ENCODE measurements around the gene OLFML1. TPM values are rescaled to one million over a fixed set of nuclear protein-coding genes. Genes with fewer than 3 reads are reported as not detected.

The OLFML1 gene
- total and polyA plus RNA-seq, 2 donors, result 0.39 to 2.2 TPM

DNA sequence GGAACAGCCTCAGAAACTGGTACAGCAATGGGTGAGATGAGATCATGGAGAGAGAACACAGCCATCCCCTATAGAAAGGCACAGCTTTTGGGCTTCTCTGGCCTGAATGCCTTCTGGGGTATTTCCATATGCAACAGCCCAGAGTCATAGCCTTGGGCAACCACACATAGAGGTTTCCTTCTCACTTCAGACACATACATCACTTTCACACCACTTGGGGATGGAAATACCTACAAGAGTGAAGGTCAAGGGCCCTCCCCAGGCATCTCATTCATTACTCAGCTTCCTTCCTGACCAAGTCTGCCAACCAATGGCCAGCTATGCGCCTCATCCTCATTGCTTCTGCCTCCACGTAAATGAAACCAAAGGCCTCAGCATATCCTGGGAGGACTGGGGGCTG, 17.7 kb upstream of the OLFML1 start:
- no peak overlapping the region for H3K4me3 ChIP-seq (ENCODE audit: low read length in 2 of 2)
- no peak for DNase-seq (ENCODE audit: low read depth in 6 of 9, low spot score in 9 of 9)
- H3K27ac ChIP-seq (ENCODE audit: low read depth in 1 of 2, low read length in 1 of 2), result no peak overlapping the region
- H3K27me3 ChIP-seq (ENCODE audit: control insufficient read depth in 2 of 2, insufficient read depth in 1 of 2, low read length in 1 of 2), result no peaks in the 10 kb centered on the region
- WGBS, result 95% methylated on average over 2 of the region's 2 CpGs
- H3K9me3 ChIP-seq (ENCODE audit: control insufficient read depth in 2 of 2, insufficient read depth in 1 of 2, low read length in 1 of 2), result no peaks in the 10 kb centered on the region
- H3K36me3 ChIP-seq (ENCODE audit: control insufficient read depth in 2 of 2, insufficient read depth in 2 of 2, low read length in 1 of 2), result no peaks in the 10 kb centered on the region
- H3K4me1 ChIP-seq (ENCODE audit: control insufficient read depth in 2 of 2, insufficient read depth in 2 of 2, low read length in 2 of 2), result no peaks in the 10 kb centered on the region

DNA sequence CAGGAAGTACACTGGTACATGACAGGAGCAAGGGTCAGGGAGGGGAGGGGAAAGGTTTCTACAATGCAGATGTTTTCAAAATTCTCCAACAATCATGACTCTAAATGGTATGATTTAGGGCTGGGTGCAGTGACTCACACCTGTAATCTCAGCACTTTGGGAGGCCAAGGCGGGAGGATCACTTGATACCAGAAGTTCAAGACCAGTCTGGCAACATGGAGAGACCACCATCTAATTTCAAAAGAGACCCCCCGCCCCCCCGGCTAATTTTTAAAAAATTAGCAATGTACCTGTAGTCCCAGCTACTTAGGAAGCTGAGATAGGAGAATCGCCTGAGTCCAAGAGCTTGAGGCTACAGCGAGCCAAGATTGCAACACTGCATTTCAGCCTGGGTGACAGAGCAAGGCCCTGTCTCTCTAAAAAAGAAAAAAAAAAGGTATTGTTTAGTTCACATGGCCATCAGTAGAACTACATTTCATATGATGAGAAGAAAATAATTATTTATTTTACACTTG, 15.9 kb upstream of the OLFML1 start:
- no peaks in the 10 kb centered on the region for H3K36me3 ChIP-seq (ENCODE audit: control insufficient read depth in 2 of 2, insufficient read depth in 2 of 2, low read length in 1 of 2)
- H3K27me3 ChIP-seq (ENCODE audit: control insufficient read depth in 2 of 2, insufficient read depth in 1 of 2, low read length in 1 of 2), result no peaks in the 10 kb centered on the region
- WGBS, result 97% methylated on average over 5 of the region's 5 CpGs
- no peak overlapping the region for H3K27ac ChIP-seq (ENCODE audit: low read depth in 1 of 2, low read length in 1 of 2)
- DNase-seq (ENCODE audit: low read depth in 6 of 9, low spot score in 9 of 9), result no peak
- H3K9me3 ChIP-seq (ENCODE audit: control insufficient read depth in 2 of 2, insufficient read depth in 1 of 2, low read length in 1 of 2), result no peaks in the 10 kb centered on the region
- no peaks in the 10 kb centered on the region for H3K4me1 ChIP-seq (ENCODE audit: control insufficient read depth in 2 of 2, insufficient read depth in 2 of 2, low read length in 2 of 2)
- no peak overlapping the region for H3K4me3 ChIP-seq (ENCODE audit: low read length in 2 of 2)

- Histone ChIP-seq H3K4me3 (ENCODE audit: low read length in 2 of 2) (no peak overlapping the region), H3K9me3 (ENCODE audit: control insufficient read depth in 2 of 2, insufficient read depth in 1 of 2, low read length in 1 of 2) (no peaks in the 10 kb centered on the region), H3K27ac (ENCODE audit: low read depth in 1 of 2, low read length in 1 of 2) (no peak overlapping the region), H3K36me3 (ENCODE audit: control insufficient read depth in 2 of 2, insufficient read depth in 2 of 2, low read length in 1 of 2) (no peaks in the 10 kb centered on the region), H3K27me3 (ENCODE audit: control insufficient read depth in 2 of 2, insufficient read depth in 1 of 2, low read length in 1 of 2) (no peaks in the 10 kb centered on the region), H3K4me1 (ENCODE audit: control insufficient read depth in 2 of 2, insufficient read depth in 2 of 2, low read length in 2 of 2) (no peaks in the 10 kb centered on the region)
- no peak for DNase-seq (ENCODE audit: low read depth in 6 of 9, low spot score in 9 of 9)
- WGBS, result 94% methylated on average over 7 of the region's 7 CpGs
Measured at GRCh38 chr11:7471071-7471470, 14.2 kb upstream of the OLFML1 start.

GRCh38 chr11:7473717-7474116, 11.6 kb upstream of the OLFML1 start:
- 78% methylated on average over 1 of the region's 1 CpG for WGBS
- Histone ChIP-seq H3K36me3 (ENCODE audit: control insufficient read depth in 2 of 2, insufficient read depth in 2 of 2, low read length in 1 of 2) (no peaks in the 10 kb centered on the region), H3K27me3 (ENCODE audit: control insufficient read depth in 2 of 2, insufficient read depth in 1 of 2, low read length in 1 of 2) (no peaks in the 10 kb centered on the region), H3K27ac (ENCODE audit: low read depth in 1 of 2, low read length in 1 of 2) (no peak overlapping the region), H3K4me3 (ENCODE audit: low read length in 2 of 2) (no peak overlapping the region), H3K9me3 (ENCODE audit: control insufficient read depth in 2 of 2, insufficient read depth in 1 of 2, low read length in 1 of 2) (no peaks in the 10 kb centered on the region), H3K4me1 (ENCODE audit: control insufficient read depth in 2 of 2, insufficient read depth in 2 of 2, low read length in 2 of 2) (no peaks in the 10 kb centered on the region)
- no peak for DNase-seq (ENCODE audit: low read depth in 6 of 9, low spot score in 9 of 9)

DNA sequence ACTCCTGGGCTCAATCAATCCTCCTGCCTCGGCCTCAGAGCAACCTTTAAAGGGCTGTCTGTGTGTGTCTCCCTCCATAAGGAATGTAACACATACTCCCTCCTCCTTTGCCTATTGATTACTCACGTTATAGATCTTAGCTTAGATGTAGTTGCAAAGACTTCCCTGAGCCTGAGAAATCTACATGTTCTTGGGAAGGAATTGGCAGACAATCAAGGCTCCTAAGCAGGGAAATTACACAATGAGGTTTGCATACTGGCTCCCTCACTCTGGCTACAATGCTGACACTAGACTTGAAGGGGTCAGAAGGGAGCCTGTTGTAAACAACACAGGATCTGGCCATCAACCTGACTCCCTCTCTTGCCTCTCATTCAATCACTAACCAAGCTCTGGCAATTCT, 5.2 kb upstream of the OLFML1 start:
- DNase-seq (ENCODE audit: low read depth in 6 of 9, low spot score in 9 of 9), result no peak
- H3K4me1 ChIP-seq (ENCODE audit: control insufficient read depth in 2 of 2, insufficient read depth in 2 of 2, low read length in 2 of 2), result no peaks in the 10 kb centered on the region
- H3K27me3 ChIP-seq (ENCODE audit: control insufficient read depth in 2 of 2, insufficient read depth in 1 of 2, low read length in 1 of 2), result no peaks in the 10 kb centered on the region
- no peak overlapping the region for H3K4me3 ChIP-seq (ENCODE audit: low read length in 2 of 2)
- WGBS, result 77% methylated on average over 2 of the region's 2 CpGs
- H3K9me3 ChIP-seq (ENCODE audit: control insufficient read depth in 2 of 2, insufficient read depth in 1 of 2, low read length in 1 of 2), result no peaks in the 10 kb centered on the region
- no peak overlapping the region for H3K27ac ChIP-seq (ENCODE audit: low read depth in 1 of 2, low read length in 1 of 2)
- H3K36me3 ChIP-seq (ENCODE audit: control insufficient read depth in 2 of 2, insufficient read depth in 2 of 2, low read length in 1 of 2), result no peaks in the 10 kb centered on the region

GRCh38 chr11:7484131-7484530, 1.2 kb upstream of the OLFML1 start:
- no peak for DNase-seq (ENCODE audit: low read depth in 6 of 9, low spot score in 9 of 9)
- Histone ChIP-seq H3K4me1 (ENCODE audit: control insufficient read depth in 2 of 2, insufficient read depth in 2 of 2, low read length in 2 of 2) (no peaks in the 10 kb centered on the region), H3K9me3 (ENCODE audit: control insufficient read depth in 2 of 2, insufficient read depth in 1 of 2, low read length in 1 of 2) (no peaks in the 10 kb centered on the region), H3K36me3 (ENCODE audit: control insufficient read depth in 2 of 2, insufficient read depth in 2 of 2, low read length in 1 of 2) (no peaks in the 10 kb centered on the region), H3K27ac (ENCODE audit: low read depth in 1 of 2, low read length in 1 of 2) (no peak overlapping the region), H3K4me3 (ENCODE audit: low read length in 2 of 2) (no peak overlapping the region), H3K27me3 (ENCODE audit: control insufficient read depth in 2 of 2, insufficient read depth in 1 of 2, low read length in 1 of 2) (no peaks in the 10 kb centered on the region)
- 94% methylated on average over 3 of the region's 3 CpGs for WGBS

DNA sequence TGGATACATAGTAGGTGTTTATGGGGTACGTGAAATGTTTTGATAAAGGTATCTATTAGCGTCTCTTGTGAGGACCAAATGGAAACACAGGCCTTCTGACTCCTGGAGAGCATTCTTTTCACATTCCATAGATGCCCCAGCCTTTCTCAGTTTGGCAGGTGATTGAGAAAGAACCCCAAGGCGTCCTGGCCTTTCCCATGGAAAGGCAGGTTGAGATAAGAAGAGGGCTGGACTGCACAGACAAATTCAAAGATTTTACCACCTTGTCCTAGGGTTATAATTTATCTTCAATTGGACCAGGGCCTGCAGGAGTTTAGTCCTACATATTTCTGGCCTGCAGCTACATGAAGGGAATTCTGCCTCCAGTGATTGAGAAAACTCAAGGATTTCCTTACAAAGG, 661 bp upstream of the OLFML1 start:
- Histone ChIP-seq H3K4me1 (ENCODE audit: control insufficient read depth in 2 of 2, insufficient read depth in 2 of 2, low read length in 2 of 2) (no peaks in the 10 kb centered on the region), H3K36me3 (ENCODE audit: control insufficient read depth in 2 of 2, insufficient read depth in 2 of 2, low read length in 1 of 2) (no peaks in the 10 kb centered on the region), H3K4me3 (ENCODE audit: low read length in 2 of 2) (no peak overlapping the region), H3K9me3 (ENCODE audit: control insufficient read depth in 2 of 2, insufficient read depth in 1 of 2, low read length in 1 of 2) (no peaks in the 10 kb centered on the region), H3K27ac (ENCODE audit: low read depth in 1 of 2, low read length in 1 of 2) (no peak overlapping the region), H3K27me3 (ENCODE audit: control insufficient read depth in 2 of 2, insufficient read depth in 1 of 2, low read length in 1 of 2) (no peaks in the 10 kb centered on the region)
- WGBS, result 90% methylated on average over 3 of the region's 3 CpGs
- DNase-seq (ENCODE audit: low read depth in 6 of 9, low spot score in 9 of 9), result no peak

GRCh38 chr11:7486098-7486780, 933 bp downstream of the OLFML1 start:
- no peaks in the 10 kb centered on the region for H3K4me1 ChIP-seq (ENCODE audit: control insufficient read depth in 2 of 2, insufficient read depth in 2 of 2, low read length in 2 of 2)
- H3K27ac ChIP-seq (ENCODE audit: low read depth in 1 of 2, low read length in 1 of 2), result no peak overlapping the region
- no peak for DNase-seq (ENCODE audit: low read depth in 6 of 9, low spot score in 9 of 9)
- no peaks in the 10 kb centered on the region for H3K9me3 ChIP-seq (ENCODE audit: control insufficient read depth in 2 of 2, insufficient read depth in 1 of 2, low read length in 1 of 2)
- no peaks in the 10 kb centered on the region for H3K36me3 ChIP-seq (ENCODE audit: control insufficient read depth in 2 of 2, insufficient read depth in 2 of 2, low read length in 1 of 2)
- no peak overlapping the region for H3K4me3 ChIP-seq (ENCODE audit: low read length in 2 of 2)
- no peaks in the 10 kb centered on the region for H3K27me3 ChIP-seq (ENCODE audit: control insufficient read depth in 2 of 2, insufficient read depth in 1 of 2, low read length in 1 of 2)
- WGBS, result 92% methylated on average over 2 of the region's 2 CpGs

GRCh38 chr11:7486781-7487140, 1.5 kb downstream of the OLFML1 start:
- Histone ChIP-seq H3K9me3 (ENCODE audit: control insufficient read depth in 2 of 2, insufficient read depth in 1 of 2, low read length in 1 of 2) (no peaks in the 10 kb centered on the region), H3K36me3 (ENCODE audit: control insufficient read depth in 2 of 2, insufficient read depth in 2 of 2, low read length in 1 of 2) (no peaks in the 10 kb centered on the region), H3K4me3 (ENCODE audit: low read length in 2 of 2) (no peak overlapping the region), H3K27me3 (ENCODE audit: control insufficient read depth in 2 of 2, insufficient read depth in 1 of 2, low read length in 1 of 2) (no peaks in the 10 kb centered on the region), H3K4me1 (ENCODE audit: control insufficient read depth in 2 of 2, insufficient read depth in 2 of 2, low read length in 2 of 2) (no peaks in the 10 kb centered on the region), H3K27ac (ENCODE audit: low read depth in 1 of 2, low read length in 1 of 2) (no peak overlapping the region)
- no peak for DNase-seq (ENCODE audit: low read depth in 6 of 9, low spot score in 9 of 9)
- WGBS, result 84% methylated on average over 6 of the region's 6 CpGs

All from thymus (tissue), 11 donors.